ENCODE results near the gene SLC11A2.

GRCh38 chr12:50953047-50953446, 73.1 kb downstream of the SLC11A2 start:
- TF ChIP-seq CTCF (IDR thresholded peaks at IDR 0.05; ENCODE audit: low read depth, low read length): no peak
- no peak for TF ChIP-seq EZH2phosphoT487 (IDR thresholded peaks at IDR 0.05; ENCODE audit: low read depth)

Data from OCI-LY3 (cell line).